Loucy (cell line): ENCODE data around the gene PSMG4.

Source experiments
- CTCF ChIP-seq: fragments of 200-600 bp; sonication (generic); conservative IDR thresholded peaks from 2 replicates; pipeline ENCODE4 v1.5.1; 2014; ENCODE audit warnings: mild to moderate bottlenecking, antibody characterized with exemption, low read length
- EZH2phosphoT487 ChIP-seq: fragments of 200-600 bp; IDR thresholded peaks from 2 replicates; pipeline ENCODE4 v1.6.1; 2018; ENCODE audit warnings: antibody characterized with exemption, mild to moderate bottlenecking, moderate library complexity, borderline replicate concordance

- no peak for TF ChIP-seq CTCF
- no peak for TF ChIP-seq EZH2phosphoT487
Observed at GRCh38 chr6:3230256-3230882, 28.4 kb upstream of the PSMG4 start.
